ENCODE results near the gene CPTP. TPM values are rescaled to one million over a fixed set of nuclear protein-coding genes. Genes with fewer than 3 reads are reported as not detected.

Gene CPTP
- polyA plus RNA-seq, 6 donors from 2014 or later: 7.9 to 16.9 (median 10.7) TPM

GRCh38 chr1:1295154-1295923 is 29.3 kb upstream of the CPTP start:
- no peaks in the 10 kb centered on the region for H3K9me3 Mint-ChIP-seq
- no peak overlapping the region for H3K4me3 Mint-ChIP-seq
- no peaks in the 10 kb centered on the region for H3K36me3 Mint-ChIP-seq
- H3K27ac Mint-ChIP-seq: no peak overlapping the region
- peaks cover 4 to 8% (median 6%) of the 10 kb centered on the region in 3 donors for H3K4me1 Mint-ChIP-seq
- DNase-seq (no peak), ATAC-seq (ENCODE audit: low read depth in 2 of 2) (no peak)
- no peaks in the 10 kb centered on the region for H3K27me3 Mint-ChIP-seq

- no peak overlapping the region for H3K4me3 Mint-ChIP-seq
- ATAC-seq (ENCODE audit: low read depth in 2 of 2) (no peak), DNase-seq (no peak)
- no peaks in the 10 kb centered on the region for H3K27me3 Mint-ChIP-seq
- H3K4me1 Mint-ChIP-seq: peaks cover 4 to 6% (median 5%) of the 10 kb centered on the region in 3 donors
- no peak overlapping the region for H3K27ac Mint-ChIP-seq
- H3K9me3 Mint-ChIP-seq: no peaks in the 10 kb centered on the region
- H3K36me3 Mint-ChIP-seq: no peaks in the 10 kb centered on the region
Measured at GRCh38 chr1:1296070-1297061, 28.2 kb upstream of the CPTP start.

GRCh38 chr1:1297802-1298424 is 26.7 kb upstream of the CPTP start:
- Mint-ChIP-seq H3K9me3 (no peaks in the 10 kb centered on the region), H3K4me1 (no peaks in the 10 kb centered on the region), H3K27me3 (no peaks in the 10 kb centered on the region), H3K4me3 (no peak overlapping the region), H3K27ac (no peak overlapping the region), H3K36me3 (no peaks in the 10 kb centered on the region)
- ATAC-seq (ENCODE audit: low read depth in 2 of 2) (no peak), DNase-seq (no peak)

GRCh38 chr1:1298861-1299685 is 25.5 kb upstream of the CPTP start:
- no peaks in the 10 kb centered on the region for H3K36me3 Mint-ChIP-seq
- H3K27ac Mint-ChIP-seq: peak overlapping the region in 1 of 6 donors; percentile 18
- DNase-seq (no peak), ATAC-seq (ENCODE audit: low read depth in 2 of 2) (no peak)
- H3K4me1 Mint-ChIP-seq: no peaks in the 10 kb centered on the region
- no peak overlapping the region for H3K4me3 Mint-ChIP-seq
- no peaks in the 10 kb centered on the region for H3K27me3 Mint-ChIP-seq
- H3K9me3 Mint-ChIP-seq: no peaks in the 10 kb centered on the region

GRCh38 chr1:1299686-1300351 is 24.8 kb upstream of the CPTP start:
- H3K27ac Mint-ChIP-seq: peak overlapping the region in 1 of 6 donors; percentile 18
- H3K27me3 Mint-ChIP-seq: no peaks in the 10 kb centered on the region
- DNase-seq (peak; percentile 27), ATAC-seq (ENCODE audit: low read depth in 2 of 2) (peak; percentile 75 to 76)
- H3K4me1 Mint-ChIP-seq: peaks cover 0 to 5% (median 3%) of the 10 kb centered on the region in 3 donors
- no peaks in the 10 kb centered on the region for H3K36me3 Mint-ChIP-seq
- H3K9me3 Mint-ChIP-seq: no peaks in the 10 kb centered on the region
- H3K4me3 Mint-ChIP-seq: no peak overlapping the region

GRCh38 chr1:1300352-1300739 is 24.3 kb upstream of the CPTP start:
- H3K36me3 Mint-ChIP-seq: no peaks in the 10 kb centered on the region
- peaks cover 3 to 11% (median 5%) of the 10 kb centered on the region in 3 donors for H3K4me1 Mint-ChIP-seq
- ATAC-seq (ENCODE audit: low read depth in 2 of 2) (no peak), DNase-seq (no peak)
- no peaks in the 10 kb centered on the region for H3K9me3 Mint-ChIP-seq
- H3K4me3 Mint-ChIP-seq: no peak overlapping the region
- no peak overlapping the region for H3K27ac Mint-ChIP-seq
- H3K27me3 Mint-ChIP-seq: no peaks in the 10 kb centered on the region

GRCh38 chr1:1302006-1302430 is 22.6 kb upstream of the CPTP start:
- H3K27ac Mint-ChIP-seq: no peak overlapping the region
- H3K4me1 Mint-ChIP-seq: peaks cover 17 to 27% (median 18%) of the 10 kb centered on the region in 3 donors
- H3K9me3 Mint-ChIP-seq: no peaks in the 10 kb centered on the region
- no peak for ATAC-seq (ENCODE audit: low read depth in 2 of 2)
- no peak overlapping the region for H3K4me3 Mint-ChIP-seq
- no peaks in the 10 kb centered on the region for H3K36me3 Mint-ChIP-seq
- no peak for DNase-seq
- no peaks in the 10 kb centered on the region for H3K27me3 Mint-ChIP-seq

GRCh38 chr1:1302951-1303509 is 21.6 kb upstream of the CPTP start:
- Mint-ChIP-seq H3K9me3 (no peaks in the 10 kb centered on the region), H3K36me3 (no peaks in the 10 kb centered on the region), H3K4me3 (no peak overlapping the region), H3K4me1 (peaks cover 19 to 30% (median 20%) of the 10 kb centered on the region in 3 donors), H3K27me3 (no peaks in the 10 kb centered on the region), H3K27ac (no peak overlapping the region)
- DNase-seq (no peak), ATAC-seq (ENCODE audit: low read depth in 2 of 2) (no peak)

- Mint-ChIP-seq H3K4me3 (peak overlapping the region in 1 of 8 donors; percentile 37), H3K27ac (no peak overlapping the region), H3K36me3 (no peaks in the 10 kb centered on the region), H3K27me3 (no peaks in the 10 kb centered on the region), H3K4me1 (peaks cover 19 to 30% (median 20%) of the 10 kb centered on the region in 3 donors), H3K9me3 (no peaks in the 10 kb centered on the region)
- no peak for DNase-seq
- ATAC-seq (ENCODE audit: low read depth in 2 of 2): no peak
Measured at GRCh38 chr1:1303736-1304135, 20.9 kb upstream of the CPTP start.

- no peak for DNase-seq
- H3K27me3 Mint-ChIP-seq: no peaks in the 10 kb centered on the region
- no peaks in the 10 kb centered on the region for H3K36me3 Mint-ChIP-seq
- H3K4me3 Mint-ChIP-seq: peak overlapping the region in 7 of 8 donors; percentile 20 to 92 (median 84)
- ATAC-seq (ENCODE audit: low read depth in 2 of 2): no peak
- peak overlapping the region in 1 of 6 donors; percentile 66 for H3K27ac Mint-ChIP-seq
- peaks cover 19 to 30% (median 20%) of the 10 kb centered on the region in 3 donors for H3K4me1 Mint-ChIP-seq
- no peaks in the 10 kb centered on the region for H3K9me3 Mint-ChIP-seq
Measured at GRCh38 chr1:1304331-1305299, 20.0 kb upstream of the CPTP start.

- H3K27ac Mint-ChIP-seq: peak overlapping the region; percentile 42 to 83 (median 70)
- H3K9me3 Mint-ChIP-seq: no peaks in the 10 kb centered on the region
- no peaks in the 10 kb centered on the region for H3K36me3 Mint-ChIP-seq
- H3K4me3 Mint-ChIP-seq: peak overlapping the region; percentile 75 to 93 (median 88)
- DNase-seq (peak; percentile 65), ATAC-seq (ENCODE audit: low read depth in 2 of 2) (peak; percentile 30 to 43)
- peaks cover 19 to 30% (median 20%) of the 10 kb centered on the region in 3 donors for H3K4me1 Mint-ChIP-seq
- H3K27me3 Mint-ChIP-seq: no peaks in the 10 kb centered on the region
Measured at GRCh38 chr1:1305300-1306069, 19.1 kb upstream of the CPTP start.
